ENCODE measurements around the gene LGALS1. TPM values are rescaled to one million over a fixed set of nuclear protein-coding genes. Genes with fewer than 3 reads are reported as not detected.

Gene LGALS1
- total RNA-seq, 1 donor from 2014 or later, result 21.0 TPM

DNA sequence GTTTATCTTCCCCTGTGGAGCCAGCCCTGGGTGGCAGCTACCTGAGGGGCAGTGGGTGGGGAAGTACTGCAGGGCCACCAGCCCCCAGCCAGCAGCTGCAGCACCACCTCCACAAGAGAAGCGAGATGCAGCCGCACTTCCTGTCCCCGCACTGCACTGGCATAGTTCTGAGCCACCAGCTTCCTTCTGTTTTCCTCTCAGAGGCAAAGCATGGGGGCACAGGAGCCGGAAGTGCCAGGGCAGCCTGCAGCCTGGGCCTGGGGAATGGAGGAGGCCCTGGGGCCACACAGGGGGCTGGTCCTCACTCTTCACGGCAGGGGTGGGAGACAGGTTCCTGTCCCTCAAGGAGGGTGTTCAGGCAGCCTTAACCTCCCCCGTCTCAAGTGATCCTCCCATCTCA is 47.9 kb upstream of the LGALS1 start:
- DNase-seq (ENCODE audit: low read depth, low spot score), result no peak
- TF ChIP-seq, protein P1, sequence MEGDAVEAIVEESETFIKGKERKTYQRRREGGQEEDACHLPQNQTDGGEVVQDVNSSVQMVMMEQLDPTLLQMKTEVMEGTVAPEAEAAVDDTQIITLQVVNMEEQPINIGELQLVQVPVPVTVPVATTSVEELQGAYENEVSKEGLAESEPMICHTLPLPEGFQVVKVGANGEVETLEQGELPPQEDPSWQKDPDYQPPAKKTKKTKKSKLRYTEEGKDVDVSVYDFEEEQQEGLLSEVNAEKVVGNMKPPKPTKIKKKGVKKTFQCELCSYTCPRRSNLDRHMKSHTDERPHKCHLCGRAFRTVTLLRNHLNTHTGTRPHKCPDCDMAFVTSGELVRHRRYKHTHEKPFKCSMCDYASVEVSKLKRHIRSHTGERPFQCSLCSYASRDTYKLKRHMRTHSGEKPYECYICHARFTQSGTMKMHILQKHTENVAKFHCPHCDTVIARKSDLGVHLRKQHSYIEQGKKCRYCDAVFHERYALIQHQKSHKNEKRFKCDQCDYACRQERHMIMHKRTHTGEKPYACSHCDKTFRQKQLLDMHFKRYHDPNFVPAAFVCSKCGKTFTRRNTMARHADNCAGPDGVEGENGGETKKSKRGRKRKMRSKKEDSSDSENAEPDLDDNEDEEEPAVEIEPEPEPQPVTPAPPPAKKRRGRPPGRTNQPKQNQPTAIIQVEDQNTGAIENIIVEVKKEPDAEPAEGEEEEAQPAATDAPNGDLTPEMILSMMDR (conservative IDR thresholded peaks at IDR 0.05), result no peak
- Mint-ChIP-seq H3K36me3 (ENCODE audit: low read depth) (peaks cover 2% of the 10 kb centered on the region), H3K27me3 (ENCODE audit: low read depth) (no peaks in the 10 kb centered on the region), H3K9me3 (no peaks in the 10 kb centered on the region), H3K27ac (ENCODE audit: unreplicated experiment) (no peak overlapping the region), H3K4me3 (no peak overlapping the region), H3K4me1 (peaks cover 10% of the 10 kb centered on the region)

DNA sequence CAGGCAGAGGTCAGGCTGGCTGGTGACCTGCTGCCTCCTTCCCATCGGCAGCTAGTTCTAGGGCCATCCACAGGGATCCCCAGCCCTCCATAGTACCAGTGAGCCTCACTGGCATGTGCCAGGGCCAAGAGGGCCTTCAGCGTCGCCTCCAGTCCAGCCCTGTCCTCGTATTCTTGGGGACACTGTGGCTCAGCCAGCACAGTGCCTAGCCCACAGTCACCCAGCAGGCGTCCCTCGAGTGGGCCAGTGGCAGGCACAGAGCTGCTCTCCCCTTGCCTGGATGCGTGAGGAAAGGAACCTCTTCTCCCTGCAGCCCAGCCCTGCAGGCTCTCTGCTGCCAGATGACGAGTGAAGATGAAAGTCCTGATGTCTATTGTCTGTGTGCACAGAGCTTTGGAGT is 46.6 kb upstream of the LGALS1 start:
- TF ChIP-seq, protein P1 (conservative IDR thresholded peaks at IDR 0.05), result no peak

DNA sequence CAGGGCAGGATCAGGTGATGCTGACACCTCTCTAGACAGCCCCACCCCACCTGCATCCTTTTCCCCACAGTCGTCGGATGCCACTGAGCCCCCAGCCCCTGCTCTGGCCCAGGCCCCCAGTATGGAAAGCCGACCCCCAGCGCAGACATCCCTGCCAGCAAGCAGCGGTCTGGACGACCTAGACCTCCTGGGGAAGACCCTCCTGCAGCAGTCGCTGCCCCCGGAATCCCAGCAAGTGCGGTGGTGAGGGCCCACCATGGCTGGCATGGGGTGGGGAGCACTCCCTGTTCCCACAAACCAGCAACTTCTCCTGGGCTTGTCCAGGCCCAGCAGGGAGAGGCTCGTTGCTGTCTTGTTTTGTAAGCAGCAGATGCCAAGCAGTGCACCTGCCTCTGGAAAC is 45.5 kb upstream of the LGALS1 start:
- DNase-seq (ENCODE audit: low read depth, low spot score), result no peak
- TF ChIP-seq, protein P1 (conservative IDR thresholded peaks at IDR 0.05), result no peak
- Mint-ChIP-seq H3K27ac (ENCODE audit: unreplicated experiment) (no peak overlapping the region), H3K4me3 (no peak overlapping the region), H3K27me3 (ENCODE audit: low read depth) (peaks cover 4% of the 10 kb centered on the region), H3K36me3 (ENCODE audit: low read depth) (no peaks in the 10 kb centered on the region), H3K9me3 (no peaks in the 10 kb centered on the region), H3K4me1 (peaks cover 24% of the 10 kb centered on the region)

More for the DNA sequence above, 46.6 kb upstream of the LGALS1 start:
- Mint-ChIP-seq H3K27ac (ENCODE audit: unreplicated experiment) (no peak overlapping the region), H3K9me3 (no peaks in the 10 kb centered on the region), H3K27me3 (ENCODE audit: low read depth) (peaks cover 1% of the 10 kb centered on the region), H3K4me1 (peaks cover 15% of the 10 kb centered on the region), H3K4me3 (peak overlapping the region; percentile 12), H3K36me3 (ENCODE audit: low read depth) (no peaks in the 10 kb centered on the region)
- DNase-seq (ENCODE audit: low read depth, low spot score), result no peak

DNA sequence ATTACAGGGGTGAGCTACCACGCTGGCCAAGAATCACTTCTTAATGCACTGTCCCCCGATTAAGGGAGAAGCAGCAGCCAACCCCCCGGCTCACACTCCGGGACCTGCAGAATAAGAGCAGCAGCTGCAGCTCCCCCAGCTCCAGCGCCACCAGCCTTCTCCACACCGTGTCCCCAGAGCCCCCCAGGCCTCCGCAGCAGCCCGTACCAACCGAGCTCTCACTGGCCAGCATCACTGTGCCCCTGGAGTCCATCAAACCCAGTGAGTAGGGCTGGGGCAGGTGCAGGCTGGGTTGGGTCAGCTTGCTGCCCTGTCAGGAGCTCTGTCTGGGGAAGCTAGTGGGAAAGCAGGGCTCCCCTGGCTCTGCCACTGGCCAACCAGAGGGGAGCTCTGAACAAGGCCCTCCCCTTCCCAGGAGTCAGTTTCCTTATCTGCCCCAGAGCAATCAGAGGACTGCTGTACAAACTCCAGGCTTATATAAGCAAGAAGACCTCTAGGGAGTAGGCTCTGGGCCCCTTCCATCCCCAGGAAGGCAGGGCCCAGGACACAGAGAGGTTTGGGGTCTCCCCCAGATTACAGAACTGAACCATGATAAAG is 44.5 kb upstream of the LGALS1 start:
- Mint-ChIP-seq H3K27ac (ENCODE audit: unreplicated experiment) (no peak overlapping the region), H3K4me1 (peaks cover 25% of the 10 kb centered on the region), H3K27me3 (ENCODE audit: low read depth) (peaks cover 4% of the 10 kb centered on the region), H3K4me3 (peak overlapping the region; percentile 68), H3K36me3 (ENCODE audit: low read depth) (no peaks in the 10 kb centered on the region), H3K9me3 (no peaks in the 10 kb centered on the region)
- no peak for DNase-seq (ENCODE audit: low read depth, low spot score)
- TF ChIP-seq, protein P1 (conservative IDR thresholded peaks at IDR 0.05), result no peak

DNA sequence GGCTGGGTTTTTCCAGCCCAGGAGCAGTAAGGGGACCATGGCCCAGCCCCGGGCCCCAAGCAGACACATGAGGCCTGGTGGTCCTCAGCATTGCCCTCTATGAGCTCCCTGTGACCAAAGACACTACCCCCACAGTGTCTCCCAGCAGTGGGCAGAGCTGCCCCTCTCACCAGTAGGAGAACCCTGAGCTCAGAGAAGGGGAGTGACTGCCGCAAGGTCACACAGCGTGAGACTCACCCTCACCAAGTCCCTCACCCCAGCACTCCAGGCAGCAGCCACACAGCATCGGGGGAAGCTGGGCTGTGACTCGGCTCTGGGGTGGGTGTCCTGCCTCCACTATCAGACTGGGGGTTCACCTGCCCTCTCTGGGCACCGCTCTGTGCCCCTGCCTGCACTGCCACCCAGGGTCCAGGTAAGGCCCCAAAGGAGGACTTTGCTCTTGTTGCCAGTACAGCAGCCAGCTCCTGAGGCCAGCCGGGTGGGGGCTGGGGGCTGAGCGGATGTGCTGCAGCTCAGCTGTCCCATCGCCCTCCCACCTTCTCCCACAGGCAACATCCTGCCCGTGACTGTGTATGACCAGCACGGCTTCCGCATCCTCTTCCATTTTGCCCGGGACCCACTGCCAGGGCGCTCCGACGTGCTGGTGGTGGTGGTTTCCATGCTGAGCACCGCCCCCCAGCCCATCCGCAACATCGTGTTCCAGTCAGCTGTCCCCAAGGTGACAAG is 43.8 kb upstream of the LGALS1 start:
- H3K4me1 Mint-ChIP-seq, result peaks cover 29% of the 10 kb centered on the region
- H3K4me3 Mint-ChIP-seq, result peak overlapping the region; percentile 68
- H3K36me3 Mint-ChIP-seq (ENCODE audit: low read depth), result no peaks in the 10 kb centered on the region
- no peak for DNase-seq (ENCODE audit: low read depth, low spot score)
- H3K27me3 Mint-ChIP-seq (ENCODE audit: low read depth), result peaks cover 4% of the 10 kb centered on the region
- peak overlapping the region; percentile 62 for H3K27ac Mint-ChIP-seq (ENCODE audit: unreplicated experiment)
- no peaks in the 10 kb centered on the region for H3K9me3 Mint-ChIP-seq
- TF ChIP-seq, protein P1 (conservative IDR thresholded peaks at IDR 0.05), result no peak

Measured in neural crest cell (in vitro differentiated cells).